Measurements from ENCODE around the gene SIK1.

Gene SIK1

DNA sequence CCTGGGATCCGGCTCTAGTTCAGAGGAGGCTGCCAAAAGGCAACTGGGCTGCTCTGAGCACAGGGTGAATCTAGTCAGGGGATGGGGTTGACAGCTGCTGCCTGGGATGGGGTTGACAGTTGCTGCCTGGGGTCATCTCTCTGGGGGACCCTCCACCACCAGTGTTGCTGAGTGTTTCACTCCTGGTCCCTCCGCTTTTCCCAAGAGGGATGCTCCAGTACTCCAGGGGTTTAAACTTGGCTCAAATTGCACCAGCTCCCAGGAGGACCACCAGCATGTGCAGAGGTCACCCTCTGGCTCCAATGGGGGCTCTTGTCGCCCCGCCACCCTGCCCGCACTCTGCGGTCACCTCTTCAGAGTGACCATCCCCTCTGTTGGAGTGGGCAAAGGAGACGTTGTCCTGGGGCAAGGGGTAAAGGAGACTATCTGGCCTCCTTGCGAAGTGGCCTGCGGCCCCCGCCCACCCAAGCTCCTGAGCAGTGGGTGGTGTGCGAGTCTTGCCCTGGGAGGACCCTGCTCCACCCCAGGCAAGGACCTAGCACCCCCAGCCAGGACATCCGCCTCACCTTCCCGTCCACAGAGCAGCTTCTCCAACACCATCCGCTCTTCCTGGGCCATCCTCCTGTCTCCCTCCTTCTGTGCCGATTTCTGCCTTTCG lies 52.6 kb downstream of the SIK1 start:
- no peak overlapping the region for H3K4me3 ChIP-seq (ENCODE audit: low read length)
- H3K36me3 ChIP-seq (ENCODE audit: control insufficient read depth, insufficient read depth, low read length), result no peaks in the 10 kb centered on the region
- no peak overlapping the region for H3K9ac ChIP-seq (ENCODE audit: low read length)
- no peak overlapping the region for H3K27ac ChIP-seq (ENCODE audit: low read depth, low read length)
- no peaks in the 10 kb centered on the region for H3K27me3 ChIP-seq (ENCODE audit: control insufficient read depth, insufficient read depth, low read length)
- H3K4me1 ChIP-seq (ENCODE audit: control insufficient read depth, insufficient read depth, low read length), result no peaks in the 10 kb centered on the region

DNA sequence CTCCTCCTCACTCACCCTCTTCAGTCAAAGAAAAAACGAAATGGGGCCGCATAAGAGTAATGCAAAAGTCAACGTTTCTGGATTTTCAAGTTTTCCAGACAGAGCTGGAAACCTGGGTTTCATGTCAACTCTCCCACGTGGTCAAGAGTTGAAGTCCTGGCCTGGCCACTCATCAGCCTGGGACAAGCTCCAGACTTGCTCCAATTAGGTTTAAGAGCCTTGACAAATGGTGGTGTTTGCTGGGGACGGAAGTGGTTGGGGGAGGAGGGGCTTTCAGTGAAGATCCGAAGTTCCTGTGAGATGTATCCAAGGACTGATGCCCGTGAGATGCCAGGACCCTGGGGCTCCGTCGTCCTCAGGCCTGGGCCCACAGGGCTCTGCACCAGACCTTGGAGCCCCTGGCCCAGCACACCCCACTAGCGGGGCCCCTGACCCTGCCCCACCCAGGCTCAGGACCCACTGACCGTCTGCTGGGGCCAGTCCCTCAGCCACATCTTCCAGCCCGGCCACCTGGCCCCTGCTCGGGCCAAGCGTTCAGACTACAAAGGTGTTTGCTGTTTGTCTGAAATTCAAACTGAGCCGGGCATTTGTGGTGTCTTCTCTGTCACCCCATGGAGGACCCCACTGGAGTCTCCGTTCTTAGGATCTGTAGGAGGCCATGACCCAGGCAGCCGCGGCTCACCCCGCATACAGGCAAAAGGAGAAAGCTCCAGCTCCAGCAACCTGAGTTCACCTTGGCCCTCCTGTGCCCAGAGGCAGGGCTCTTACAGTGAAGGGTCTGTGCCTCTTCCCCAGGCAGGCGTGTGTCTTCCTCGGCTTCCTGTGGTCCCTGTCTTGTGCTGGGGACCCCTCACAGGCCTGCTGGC lies 53.3 kb downstream of the SIK1 start:
- H3K4me1 ChIP-seq (ENCODE audit: control insufficient read depth, insufficient read depth, low read length), result no peaks in the 10 kb centered on the region
- no peak overlapping the region for H3K27ac ChIP-seq (ENCODE audit: low read depth, low read length)
- no peak overlapping the region for H3K4me3 ChIP-seq (ENCODE audit: low read length)
- no peak overlapping the region for H3K9ac ChIP-seq (ENCODE audit: low read length)
- no peaks in the 10 kb centered on the region for H3K27me3 ChIP-seq (ENCODE audit: control insufficient read depth, insufficient read depth, low read length)
- no peaks in the 10 kb centered on the region for H3K36me3 ChIP-seq (ENCODE audit: control insufficient read depth, insufficient read depth, low read length)

DNA sequence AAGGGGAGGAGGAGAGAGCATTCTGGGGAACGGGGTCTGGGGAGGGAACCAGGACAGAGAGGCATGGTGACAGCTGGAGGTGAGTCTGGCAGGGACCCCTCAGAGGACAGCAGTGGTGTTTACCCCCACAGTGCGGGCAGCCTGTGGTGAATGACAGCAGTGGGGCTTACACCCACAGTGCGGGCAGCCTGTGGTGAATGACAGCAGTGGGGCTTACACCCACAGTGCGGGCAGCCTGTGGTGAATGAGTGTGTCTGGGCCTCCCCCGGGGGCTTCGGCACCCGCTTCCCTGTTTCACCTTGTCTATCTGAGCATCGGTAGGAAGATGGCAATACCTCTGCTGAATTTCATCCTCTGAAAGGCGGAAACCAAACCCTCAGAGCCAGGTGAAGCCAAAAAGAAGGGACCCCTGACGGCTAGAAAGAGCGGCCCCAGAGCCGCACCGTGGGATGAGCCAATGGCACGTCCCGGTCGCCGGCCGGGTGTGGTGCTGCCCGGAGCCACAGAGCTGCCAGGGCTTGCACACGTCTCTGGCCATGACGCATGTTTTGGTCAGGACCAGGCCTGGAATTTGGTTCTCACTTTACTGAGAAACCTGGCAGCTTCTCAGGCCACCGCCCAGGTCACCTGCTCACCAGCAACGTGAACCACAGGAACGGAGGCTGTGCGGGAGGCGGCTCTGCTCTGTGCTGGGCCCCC lies 54.1 kb downstream of the SIK1 start:
- no peaks in the 10 kb centered on the region for H3K27me3 ChIP-seq (ENCODE audit: control insufficient read depth, insufficient read depth, low read length)
- no peak overlapping the region for H3K27ac ChIP-seq (ENCODE audit: low read depth, low read length)
- no peaks in the 10 kb centered on the region for H3K4me1 ChIP-seq (ENCODE audit: control insufficient read depth, insufficient read depth, low read length)
- H3K4me3 ChIP-seq (ENCODE audit: low read length), result no peak overlapping the region
- no peak overlapping the region for H3K9ac ChIP-seq (ENCODE audit: low read length)
- no peaks in the 10 kb centered on the region for H3K36me3 ChIP-seq (ENCODE audit: control insufficient read depth, insufficient read depth, low read length)

DNA sequence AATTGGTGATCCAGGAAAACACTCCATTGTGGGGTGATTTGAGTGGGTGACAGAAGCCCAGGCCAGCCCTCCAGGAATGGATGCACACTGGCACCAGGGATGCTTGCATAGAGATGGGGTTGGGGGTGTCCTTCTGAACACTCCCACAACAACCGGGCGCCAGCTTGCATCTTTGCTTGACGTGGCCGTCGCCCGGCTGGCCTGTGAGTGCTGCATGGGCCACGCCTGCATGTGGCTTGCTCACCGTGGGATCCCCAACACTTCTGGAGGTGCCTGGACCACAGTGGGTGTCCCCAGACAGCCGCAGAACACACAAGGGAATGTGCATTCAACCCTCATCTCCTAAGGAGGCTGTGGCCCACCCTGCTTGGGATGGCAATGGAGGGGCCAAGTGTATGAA lies 55.1 kb downstream of the SIK1 start:
- Histone ChIP-seq H3K4me3 (ENCODE audit: low read length) (no peak overlapping the region), H3K4me1 (ENCODE audit: control insufficient read depth, insufficient read depth, low read length) (no peaks in the 10 kb centered on the region), H3K27me3 (ENCODE audit: control insufficient read depth, insufficient read depth, low read length) (no peaks in the 10 kb centered on the region), H3K27ac (ENCODE audit: low read depth, low read length) (no peak overlapping the region), H3K36me3 (ENCODE audit: control insufficient read depth, insufficient read depth, low read length) (no peaks in the 10 kb centered on the region), H3K9ac (ENCODE audit: low read length) (no peak overlapping the region)

DNA sequence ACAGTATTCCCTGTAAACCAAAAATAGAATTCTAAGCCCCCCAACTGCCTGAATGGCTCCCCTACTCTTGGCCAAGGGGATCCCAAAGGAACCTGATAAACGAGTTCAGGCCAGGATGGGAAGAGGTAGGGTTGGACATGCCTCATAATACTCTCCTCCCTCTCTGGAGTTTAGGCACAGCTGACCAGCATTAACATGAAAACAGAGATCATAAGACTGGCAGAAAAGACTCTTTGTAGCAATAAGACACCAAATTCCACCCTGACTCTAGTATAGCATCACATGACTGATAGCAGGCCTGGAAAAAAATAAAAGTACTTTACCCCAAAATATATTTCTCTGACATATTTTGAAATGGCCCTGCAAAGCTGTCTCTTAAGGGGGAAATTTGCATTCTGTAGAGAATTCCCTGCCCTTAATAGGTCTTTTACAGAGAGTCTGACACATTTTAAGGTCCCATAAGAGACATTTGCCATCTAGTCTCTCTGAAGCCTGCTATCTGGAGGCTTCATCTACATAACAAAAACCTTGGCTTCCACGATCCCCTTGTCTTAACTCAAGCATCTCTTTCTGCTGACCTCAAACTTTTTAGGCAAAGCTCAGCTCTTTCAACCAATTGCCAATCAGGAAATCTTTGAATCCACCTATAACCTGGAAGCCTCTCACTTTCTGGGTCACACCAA lies 55.9 kb downstream of the SIK1 start:
- no peak overlapping the region for H3K4me3 ChIP-seq (ENCODE audit: low read length)
- H3K27ac ChIP-seq (ENCODE audit: low read depth, low read length), result no peak overlapping the region
- no peaks in the 10 kb centered on the region for H3K27me3 ChIP-seq (ENCODE audit: control insufficient read depth, insufficient read depth, low read length)
- no peaks in the 10 kb centered on the region for H3K4me1 ChIP-seq (ENCODE audit: control insufficient read depth, insufficient read depth, low read length)
- H3K36me3 ChIP-seq (ENCODE audit: control insufficient read depth, insufficient read depth, low read length), result no peaks in the 10 kb centered on the region
- no peak overlapping the region for H3K9ac ChIP-seq (ENCODE audit: low read length)

DNA sequence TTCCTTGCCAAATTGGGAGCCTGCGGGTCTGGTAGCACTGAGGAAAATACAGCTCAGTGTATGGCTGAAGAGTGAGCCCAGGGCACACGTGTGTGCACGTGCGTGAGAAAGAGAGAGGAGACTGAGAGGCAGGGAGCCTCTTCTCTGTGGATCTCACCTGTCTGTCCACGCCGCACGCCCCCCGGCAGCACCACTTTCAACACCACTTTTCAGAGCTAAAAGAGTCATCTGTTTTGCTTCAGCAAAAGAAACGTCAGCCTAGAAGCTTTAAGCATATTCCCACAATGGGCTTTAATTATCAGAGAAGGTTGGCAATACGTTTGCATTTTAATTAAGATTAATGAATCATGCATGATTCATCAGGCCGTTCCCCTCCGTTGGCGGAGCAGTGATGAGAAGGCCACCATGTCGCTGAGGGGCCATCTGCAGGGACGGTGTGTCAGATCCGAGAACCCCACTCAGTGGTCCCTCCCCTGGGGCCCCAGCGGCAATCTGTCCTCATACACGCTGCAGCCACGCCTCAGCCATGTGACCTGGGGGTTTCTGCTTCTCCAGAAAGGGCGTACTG lies 56.8 kb downstream of the SIK1 start:
- no peaks in the 10 kb centered on the region for H3K4me1 ChIP-seq (ENCODE audit: control insufficient read depth, insufficient read depth, low read length)
- no peak overlapping the region for H3K4me3 ChIP-seq (ENCODE audit: low read length)
- no peak overlapping the region for H3K27ac ChIP-seq (ENCODE audit: low read depth, low read length)
- H3K9ac ChIP-seq (ENCODE audit: low read length), result no peak overlapping the region
- no peaks in the 10 kb centered on the region for H3K27me3 ChIP-seq (ENCODE audit: control insufficient read depth, insufficient read depth, low read length)
- H3K36me3 ChIP-seq (ENCODE audit: control insufficient read depth, insufficient read depth, low read length), result no peaks in the 10 kb centered on the region

DNA sequence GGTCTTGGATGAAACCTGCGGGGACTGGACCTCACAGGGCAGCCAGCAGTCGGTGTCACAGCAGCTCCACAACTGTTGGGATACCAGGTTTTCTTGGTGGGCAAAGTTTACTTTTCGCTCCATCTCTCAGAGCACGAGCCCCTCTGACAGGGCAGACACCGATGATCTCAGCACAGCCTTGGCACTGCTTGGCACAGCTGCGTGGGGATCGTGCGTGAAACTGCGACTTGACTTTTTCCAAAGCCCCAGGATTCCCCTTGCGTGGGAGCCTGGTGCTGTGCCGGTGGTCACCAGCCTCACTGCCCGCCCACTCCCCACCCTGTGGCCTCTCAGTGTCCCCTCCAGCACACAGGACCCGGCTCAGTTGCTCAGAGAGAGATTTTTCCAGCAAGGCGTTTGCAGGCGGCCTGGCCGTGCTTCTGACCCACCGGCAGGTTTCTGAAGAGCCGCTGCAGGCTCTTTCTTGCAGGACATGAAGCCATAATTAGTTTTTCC lies 57.3 kb downstream of the SIK1 start:
- Histone ChIP-seq H3K9ac (ENCODE audit: low read length) (no peak overlapping the region), H3K36me3 (ENCODE audit: control insufficient read depth, insufficient read depth, low read length) (no peaks in the 10 kb centered on the region), H3K4me3 (ENCODE audit: low read length) (no peak overlapping the region), H3K4me1 (ENCODE audit: control insufficient read depth, insufficient read depth, low read length) (no peaks in the 10 kb centered on the region), H3K27ac (ENCODE audit: low read depth, low read length) (no peak overlapping the region), H3K27me3 (ENCODE audit: control insufficient read depth, insufficient read depth, low read length) (no peaks in the 10 kb centered on the region)

DNA sequence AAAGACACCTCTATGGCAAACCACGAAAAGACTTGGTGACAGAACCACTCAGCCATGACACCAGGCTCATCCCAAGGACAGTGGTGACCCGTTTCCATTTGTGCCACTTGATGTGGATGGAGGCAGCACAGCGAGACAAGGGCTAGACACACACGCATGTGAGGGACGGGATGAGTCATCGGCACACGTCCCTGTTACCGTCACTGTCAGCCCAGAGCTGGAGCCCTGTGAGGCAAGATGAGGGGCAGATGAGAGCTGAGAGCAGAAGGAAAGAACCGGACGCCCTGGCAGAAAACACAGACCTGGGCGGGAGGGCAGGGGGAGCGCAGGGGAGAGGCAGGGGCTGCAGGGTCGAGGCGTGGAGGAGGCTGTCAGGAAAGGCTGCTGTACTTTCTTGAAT lies 57.8 kb downstream of the SIK1 start:
- Histone ChIP-seq H3K36me3 (ENCODE audit: control insufficient read depth, insufficient read depth, low read length) (no peaks in the 10 kb centered on the region), H3K4me3 (ENCODE audit: low read length) (no peak overlapping the region), H3K4me1 (ENCODE audit: control insufficient read depth, insufficient read depth, low read length) (no peaks in the 10 kb centered on the region), H3K27me3 (ENCODE audit: control insufficient read depth, insufficient read depth, low read length) (no peaks in the 10 kb centered on the region), H3K27ac (ENCODE audit: low read depth, low read length) (no peak overlapping the region), H3K9ac (ENCODE audit: low read length) (no peak overlapping the region)

DNA sequence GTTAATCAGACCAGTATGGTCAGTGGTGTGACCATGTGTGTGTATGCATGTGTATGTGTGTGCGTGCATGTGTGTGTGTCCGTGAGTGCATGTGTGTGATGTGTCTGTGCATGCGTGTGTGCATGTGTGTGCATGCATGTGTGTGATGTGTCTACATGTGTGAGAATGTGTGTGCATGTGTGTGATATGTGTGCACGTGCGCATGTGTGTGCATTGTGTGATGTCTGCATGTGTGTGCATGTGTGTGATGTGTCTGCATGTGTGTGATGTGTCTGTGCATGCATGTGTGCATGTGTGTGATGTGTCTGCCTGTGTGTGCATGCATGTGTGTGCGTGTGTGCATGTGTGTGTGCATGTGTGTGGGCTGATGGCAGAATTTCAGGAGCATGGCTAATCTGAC lies 58.2 kb downstream of the SIK1 start:
- Histone ChIP-seq H3K4me3 (ENCODE audit: low read length) (no peak overlapping the region), H3K36me3 (ENCODE audit: control insufficient read depth, insufficient read depth, low read length) (no peaks in the 10 kb centered on the region), H3K27ac (ENCODE audit: low read depth, low read length) (no peak overlapping the region), H3K9ac (ENCODE audit: low read length) (no peak overlapping the region), H3K4me1 (ENCODE audit: control insufficient read depth, insufficient read depth, low read length) (no peaks in the 10 kb centered on the region), H3K27me3 (ENCODE audit: control insufficient read depth, insufficient read depth, low read length) (no peaks in the 10 kb centered on the region)

DNA sequence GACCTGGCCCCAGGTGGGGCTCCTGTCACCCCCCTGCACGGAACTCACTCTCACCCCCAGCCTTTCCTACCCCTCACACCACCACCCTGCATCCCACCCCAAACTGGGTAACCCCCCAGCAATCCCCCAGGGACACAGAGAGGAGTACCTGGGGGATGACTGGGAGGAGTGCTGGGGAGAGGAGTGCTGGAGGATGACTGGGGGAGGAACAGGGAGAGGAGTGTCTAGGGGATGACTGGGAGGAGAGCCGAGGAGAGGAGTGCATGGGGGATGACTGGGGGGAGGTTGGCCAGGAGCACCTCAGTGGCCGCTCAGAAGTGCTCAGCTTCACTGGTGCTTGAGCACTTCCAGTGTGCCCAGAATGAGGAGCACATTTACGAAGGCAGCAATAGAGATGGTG lies 59.1 kb downstream of the SIK1 start:
- Histone ChIP-seq H3K36me3 (ENCODE audit: control insufficient read depth, insufficient read depth, low read length) (no peaks in the 10 kb centered on the region), H3K27me3 (ENCODE audit: control insufficient read depth, insufficient read depth, low read length) (no peaks in the 10 kb centered on the region), H3K27ac (ENCODE audit: low read depth, low read length) (no peak overlapping the region), H3K9ac (ENCODE audit: low read length) (no peak overlapping the region), H3K4me3 (ENCODE audit: low read length) (no peak overlapping the region), H3K4me1 (ENCODE audit: control insufficient read depth, insufficient read depth, low read length) (no peaks in the 10 kb centered on the region)

DNA sequence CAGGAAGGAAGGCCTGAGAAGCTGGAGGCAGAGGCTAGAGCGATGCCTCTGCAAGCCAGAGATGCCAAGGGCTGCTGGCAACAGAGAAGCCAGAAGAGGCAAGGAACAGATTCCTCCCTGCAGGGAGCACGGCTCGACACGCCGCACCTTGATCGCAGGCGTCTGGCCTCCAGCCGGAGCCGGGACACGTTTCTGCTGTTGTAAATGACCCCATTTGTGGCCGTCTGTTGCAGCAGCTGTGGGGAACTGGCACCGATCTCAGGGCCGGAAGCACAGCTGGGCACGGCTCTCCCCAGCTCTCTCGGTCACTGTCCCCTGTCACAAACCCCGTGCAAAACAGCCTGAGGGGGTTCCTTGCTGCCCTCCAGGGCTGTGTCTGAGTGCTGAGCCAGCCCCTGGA lies 59.6 kb downstream of the SIK1 start:
- H3K27ac ChIP-seq (ENCODE audit: low read depth, low read length), result no peak overlapping the region
- no peaks in the 10 kb centered on the region for H3K4me1 ChIP-seq (ENCODE audit: control insufficient read depth, insufficient read depth, low read length)
- no peaks in the 10 kb centered on the region for H3K36me3 ChIP-seq (ENCODE audit: control insufficient read depth, insufficient read depth, low read length)
- no peaks in the 10 kb centered on the region for H3K27me3 ChIP-seq (ENCODE audit: control insufficient read depth, insufficient read depth, low read length)
- no peak overlapping the region for H3K9ac ChIP-seq (ENCODE audit: low read length)
- no peak overlapping the region for H3K4me3 ChIP-seq (ENCODE audit: low read length)

DNA sequence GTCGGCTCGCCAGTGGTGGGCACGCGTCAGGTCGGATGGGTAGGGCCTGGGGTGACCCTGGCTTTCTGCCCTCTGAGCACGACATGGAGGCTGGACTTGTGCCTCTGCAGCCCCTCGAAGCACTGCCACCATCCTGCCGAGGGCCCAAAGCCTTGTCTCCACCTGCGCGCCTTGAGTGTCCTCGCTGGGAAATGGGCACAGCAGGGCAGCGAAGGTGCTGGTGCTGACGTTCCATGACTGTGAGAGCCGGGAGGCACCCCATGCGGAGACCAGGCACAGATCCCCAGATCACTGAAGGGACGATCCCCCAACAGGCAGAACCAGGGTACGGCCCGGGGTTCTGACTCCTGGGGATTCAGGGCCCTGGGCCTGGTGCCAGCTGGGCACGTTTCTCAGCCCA lies 60.3 kb downstream of the SIK1 start:
- Histone ChIP-seq H3K4me1 (ENCODE audit: control insufficient read depth, insufficient read depth, low read length) (no peaks in the 10 kb centered on the region), H3K36me3 (ENCODE audit: control insufficient read depth, insufficient read depth, low read length) (no peaks in the 10 kb centered on the region), H3K4me3 (ENCODE audit: low read length) (no peak overlapping the region), H3K27ac (ENCODE audit: low read depth, low read length) (no peak overlapping the region), H3K9ac (ENCODE audit: low read length) (no peak overlapping the region), H3K27me3 (ENCODE audit: control insufficient read depth, insufficient read depth, low read length) (no peaks in the 10 kb centered on the region)

All from rectal smooth muscle tissue (tissue), 1 donor.